Skeletal muscle tissue (tissue), 4 donors: ENCODE measurements around the gene FKBP15. TPM values are rescaled to one million over a fixed set of nuclear protein-coding genes. Genes with fewer than 3 reads are reported as not detected.
"Not testable (repeated sequence)": the region's sequence is repeated elsewhere in the genome, so short reads cannot be mapped to it uniquely, and the experiment has no call there.

Experiments
- H3K27ac ChIP-seq: one replicate; pipeline ENCODE4 v1.7.0; 2013; ENCODE audit warnings: mild to moderate bottlenecking, low read depth, low read length, inconsistent platforms
- H3K27me3 ChIP-seq, 3 donors: one replicate each; pipeline ENCODE4 v1.7.0; 2013; ENCODE audit warnings: low read length in 3 of 3; ENCODE audit not compliant: control insufficient read depth in 3 of 3, insufficient read depth in 3 of 3
- H3K36me3 ChIP-seq, 3 donors: one replicate each; pipeline ENCODE4 v1.7.0; 2013; ENCODE audit warnings: low read length in 3 of 3; ENCODE audit not compliant: control insufficient read depth in 3 of 3, insufficient read depth in 3 of 3
- H3K4me1 ChIP-seq, 3 donors: one replicate each; pipeline ENCODE4 v1.7.0; 2013; ENCODE audit warnings: low read length in 3 of 3, mild to moderate bottlenecking in 3 of 3; ENCODE audit not compliant: control insufficient read depth in 3 of 3, insufficient read depth in 3 of 3
- H3K4me3 ChIP-seq, 3 donors: one replicate each; pipeline ENCODE4 v1.7.0; 2013; ENCODE audit warnings: low read length in 3 of 3
- H3K9ac ChIP-seq, 3 donors: one replicate each; pipeline ENCODE4 v1.7.0; 2013; ENCODE audit warnings: low read length in 3 of 3, mild to moderate bottlenecking in 3 of 3, moderate library complexity in 2 of 3, low read depth in 1 of 3
- H3K9me3 ChIP-seq, 3 donors: one replicate each; pipeline ENCODE4 v1.7.0; 2013; ENCODE audit warnings: low read length in 3 of 3; ENCODE audit not compliant: control insufficient read depth in 3 of 3
- total RNA-seq: library from RNA; depleted of rRNA; stranded (reverse); fragments of >200 nt; gene quantifications from one replicate; pipeline ENCODE4 v1.2.3, GENCODE V29; 2014
- donor health status: Osteomylitis.

FKBP15 gene
- total RNA-seq, 1 donor from 2014 or later = 11.5 TPM

- H3K27me3 ChIP-seq = no peaks in the 10 kb centered on the region
- no peak overlapping the region for H3K27ac ChIP-seq
- peaks cover 9 to 22% (median 21%) of the 10 kb centered on the region in 3 donors for H3K36me3 ChIP-seq
- H3K4me3 ChIP-seq = no peak overlapping the region
- H3K4me1 ChIP-seq = no peaks in the 10 kb centered on the region
- peaks cover 0 to 2% (median 0%) of the 10 kb centered on the region in 3 donors for H3K9me3 ChIP-seq
- H3K9ac ChIP-seq = no peak overlapping the region
These were observed 34.4 kb upstream of the FKBP15 start for GRCh38 chr9:113255438-113255837.

- Histone ChIP-seq H3K9me3 (peaks cover 0 to 2% (median 0%) of the 10 kb centered on the region in 3 donors), H3K9ac (no peak overlapping the region), H3K4me3 (no peak overlapping the region), H3K27ac (no peak overlapping the region), H3K27me3 (no peaks in the 10 kb centered on the region), H3K36me3 (peaks cover 5 to 18% (median 18%) of the 10 kb centered on the region in 3 donors), H3K4me1 (no peaks in the 10 kb centered on the region)
These were observed 33.9 kb upstream of the FKBP15 start for GRCh38 chr9:113254991-113255390.

- Histone ChIP-seq H3K4me1 (no peaks in the 10 kb centered on the region), H3K36me3 (peaks cover 0 to 5% (median 0%) of the 10 kb centered on the region in 3 donors), H3K9me3 (peaks cover 0 to 2% (median 0%) of the 10 kb centered on the region in 3 donors), H3K9ac (no peak overlapping the region), H3K27me3 (no peaks in the 10 kb centered on the region), H3K27ac (no peak overlapping the region), H3K4me3 (no peak overlapping the region)
These were observed 29.7 kb upstream of the FKBP15 start for GRCh38 chr9:113250807-113251206.

GRCh38 chr9:113249661-113250060, 28.6 kb upstream of the FKBP15 start:
- not testable (repeated sequence) for H3K36me3 ChIP-seq

GRCh38 chr9:113247640-113248039, 26.6 kb upstream of the FKBP15 start:
- Histone ChIP-seq H3K9ac (no peak overlapping the region), H3K9me3 (peaks cover 0 to 2% (median 0%) of the 10 kb centered on the region in 3 donors), H3K27ac (no peak overlapping the region), H3K4me1 (no peaks in the 10 kb centered on the region), H3K27me3 (no peaks in the 10 kb centered on the region), H3K36me3 (no peaks in the 10 kb centered on the region), H3K4me3 (no peak overlapping the region)

More at GRCh38 chr9:113249661-113250060, 28.6 kb upstream of the FKBP15 start:
- H3K9me3 ChIP-seq, H3K4me3 ChIP-seq, H3K27me3 ChIP-seq, H3K4me1 ChIP-seq, H3K9ac ChIP-seq, H3K27ac ChIP-seq: not testable (repeated sequence)

GRCh38 chr9:113246928-113247327, 25.9 kb upstream of the FKBP15 start:
- H3K4me3 ChIP-seq = no peak overlapping the region
- no peak overlapping the region for H3K9ac ChIP-seq
- peaks cover 0 to 2% (median 0%) of the 10 kb centered on the region in 3 donors for H3K9me3 ChIP-seq
- H3K4me1 ChIP-seq = no peaks in the 10 kb centered on the region
- no peaks in the 10 kb centered on the region for H3K27me3 ChIP-seq
- H3K27ac ChIP-seq = no peak overlapping the region
- H3K36me3 ChIP-seq = no peaks in the 10 kb centered on the region

- no peak overlapping the region for H3K9ac ChIP-seq
- no peak overlapping the region for H3K4me3 ChIP-seq
- H3K36me3 ChIP-seq = no peaks in the 10 kb centered on the region
- H3K27me3 ChIP-seq = no peaks in the 10 kb centered on the region
- H3K27ac ChIP-seq = no peak overlapping the region
- H3K4me1 ChIP-seq = no peaks in the 10 kb centered on the region
- peaks cover 0 to 2% (median 0%) of the 10 kb centered on the region in 3 donors for H3K9me3 ChIP-seq
These were observed 24.8 kb upstream of the FKBP15 start for GRCh38 chr9:113245894-113246293.

GRCh38 chr9:113244556-113244955, 23.5 kb upstream of the FKBP15 start:
- Histone ChIP-seq H3K4me1 (no peaks in the 10 kb centered on the region), H3K27me3 (no peaks in the 10 kb centered on the region), H3K9me3 (no peaks in the 10 kb centered on the region), H3K36me3 (no peaks in the 10 kb centered on the region), H3K4me3 (no peak overlapping the region), H3K9ac (no peak overlapping the region), H3K27ac (no peak overlapping the region)

- Histone ChIP-seq H3K4me1 (no peaks in the 10 kb centered on the region), H3K36me3 (no peaks in the 10 kb centered on the region), H3K27ac (no peak overlapping the region), H3K4me3 (no peak overlapping the region), H3K27me3 (no peaks in the 10 kb centered on the region), H3K9me3 (no peaks in the 10 kb centered on the region), H3K9ac (no peak overlapping the region)
These were observed 20.1 kb upstream of the FKBP15 start for GRCh38 chr9:113241161-113241560.

- Histone ChIP-seq H3K9ac (no peak overlapping the region), H3K27ac (no peak overlapping the region), H3K27me3 (no peaks in the 10 kb centered on the region), H3K4me1 (no peaks in the 10 kb centered on the region), H3K4me3 (no peak overlapping the region), H3K9me3 (no peaks in the 10 kb centered on the region), H3K36me3 (no peaks in the 10 kb centered on the region)
These were observed 17.8 kb upstream of the FKBP15 start for GRCh38 chr9:113238859-113239232.
